KMS-11 (cell line): ENCODE data around the gene EFR3B.

Experiments used
- H2AFZ ChIP-seq: fragments of 200-600 bp; sonication (generic); 2 replicates; pipeline ENCODE4 v1.6.1; 2016; ENCODE audit warnings: antibody characterized with exemption, mixed run types, low read depth
- H3K27ac ChIP-seq: fragments of 200-600 bp; sonication (generic); 2 replicates; pipeline ENCODE4 v1.6.1; 2016; ENCODE audit warnings: mild to moderate bottlenecking, mixed run types
- H3K27me3 ChIP-seq: fragments of 200-600 bp; sonication (generic); 2 replicates; pipeline ENCODE4 v1.6.1; 2017; ENCODE audit warnings: mild to moderate bottlenecking, low read depth, mixed run types, moderate library complexity; ENCODE audit not compliant: insufficient read depth
- H3K36me3 ChIP-seq: fragments of 200-600 bp; sonication (generic); 2 replicates; pipeline ENCODE4 v1.6.1; 2017; ENCODE audit warnings: mild to moderate bottlenecking, mixed run types; ENCODE audit not compliant: insufficient read depth
- H3K4me1 ChIP-seq: fragments of 200-600 bp; sonication (generic); 2 replicates; pipeline ENCODE4 v1.6.1; 2016; ENCODE audit warnings: mild to moderate bottlenecking, low read depth, mixed run types; ENCODE audit not compliant: poor library complexity, severe bottlenecking
- H3K4me2 ChIP-seq: fragments of 200-600 bp; sonication (generic); 2 replicates; pipeline ENCODE4 v1.7.0; 2016; ENCODE audit warnings: mild to moderate bottlenecking, mixed run types
- H3K4me3 ChIP-seq: fragments of 200-600 bp; sonication (generic); IDR thresholded peaks from 2 replicates; pipeline ENCODE4 v1.6.1; 2017; ENCODE audit warnings: low read depth, low read length, mixed read lengths; ENCODE audit not compliant: insufficient read depth
- H3K79me2 ChIP-seq: fragments of 200-600 bp; sonication (generic); 2 replicates; pipeline ENCODE4 v1.6.1; 2016; ENCODE audit warnings: low read depth, mixed run types; ENCODE audit not compliant: insufficient read depth
- H3K9ac ChIP-seq: fragments of 200-600 bp; sonication (generic); 2 replicates; pipeline ENCODE4 v1.6.1; 2016; ENCODE audit warnings: mild to moderate bottlenecking, mixed run types
- H4K20me1 ChIP-seq: fragments of 200-600 bp; sonication (generic); 2 replicates; pipeline ENCODE4 v1.6.1; 2016; ENCODE audit warnings: mild to moderate bottlenecking, mixed run types; ENCODE audit not compliant: insufficient read depth
- CTCF ChIP-seq: fragments of 200-600 bp; sonication (generic); conservative IDR thresholded peaks from 2 replicates; pipeline ENCODE4 v1.6.1; 2017; ENCODE audit warnings: low read depth, mild to moderate bottlenecking, antibody characterized with exemption, low read length, moderate library complexity, mixed read lengths

EFR3B gene

DNA sequence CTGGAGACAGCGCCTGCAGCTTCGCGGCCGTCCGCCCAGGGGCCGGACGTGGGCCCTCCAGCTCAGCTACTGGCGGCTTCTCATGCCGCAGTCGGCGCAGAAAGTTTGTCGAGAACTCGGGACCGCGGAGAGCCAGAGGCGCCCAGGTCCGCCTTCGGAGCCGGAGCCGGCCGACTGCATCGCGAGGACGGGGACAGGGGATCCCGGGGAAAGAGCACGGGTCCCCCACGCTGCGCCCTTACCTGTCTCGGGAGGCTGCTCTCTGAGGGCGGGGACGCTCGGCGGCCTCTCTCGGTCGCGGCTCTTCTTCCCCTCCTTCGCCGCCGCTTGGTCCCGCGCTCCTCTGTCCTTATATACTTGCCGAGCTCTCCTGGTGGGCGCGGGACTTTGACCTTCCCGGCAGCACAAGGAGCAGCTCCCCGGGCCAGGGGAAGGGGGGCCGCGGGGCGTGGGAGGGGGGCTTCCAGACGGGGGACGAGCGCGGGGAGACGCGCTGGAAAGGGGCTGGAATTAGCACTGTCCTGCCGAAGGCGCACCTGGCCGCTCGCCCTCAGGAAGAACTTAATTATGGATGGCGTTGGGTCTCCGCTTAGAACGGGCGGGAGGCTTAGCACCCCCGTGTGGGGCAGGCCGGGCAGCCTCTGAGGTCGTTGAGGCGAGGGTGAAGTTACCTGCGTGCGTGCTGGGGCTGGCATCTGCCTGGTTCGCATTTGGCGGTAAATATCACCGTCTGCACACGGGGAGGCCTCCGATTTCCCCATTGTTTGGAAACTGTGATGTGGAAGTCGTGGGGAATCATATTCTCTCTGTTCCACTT lies 126.6 kb downstream of the EFR3B start, which contains the start of gene POMC:
Gene POMC (minus strand): TSS at position 325 of the 817 bp plus-strand sequence. CDS start 3,808 bp downstream, outside the sequence.
- Histone ChIP-seq H3K4me2 (no peak within 1 kb of the TSS), H3K9ac (no peak within 1 kb of the TSS), H3K36me3 (no peaks in the 10 kb centered on the region), H3K4me1 (no peaks in the 10 kb centered on the region), H2AFZ (no peak within 1 kb of the TSS), H3K79me2 (no peaks in the 10 kb centered on the region), H3K4me3 (no peak within 1 kb of the TSS), H3K27me3 (no peaks in the 10 kb centered on the region; the same call in 1 of the 2 replicates), H3K27ac (no peak within 1 kb of the TSS), H4K20me1 (no peaks in the 10 kb centered on the region)
- TF ChIP-seq CTCF, result no peak

DNA sequence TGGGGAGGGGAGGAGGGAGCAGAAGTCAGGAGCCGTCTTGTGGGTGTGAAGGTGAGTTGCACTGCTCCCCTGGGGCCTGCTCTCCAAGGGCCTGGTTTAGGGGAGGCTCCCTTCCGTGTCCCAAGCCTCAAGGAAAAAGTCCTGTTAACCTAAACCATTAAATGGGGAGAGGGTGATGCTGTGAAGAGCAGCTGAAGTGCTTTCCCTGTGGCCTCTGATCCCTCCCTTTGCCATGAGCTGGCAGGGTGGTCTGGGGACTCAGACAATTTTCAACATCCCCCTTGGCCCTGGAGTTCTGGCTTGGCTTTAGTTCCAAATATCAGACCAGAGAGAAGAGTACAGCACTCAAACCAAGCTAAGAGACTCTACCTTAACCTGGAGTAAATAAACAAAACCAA lies 127.2 kb downstream of the EFR3B start:
- no peak overlapping the region for H2AFZ ChIP-seq
- H3K36me3 ChIP-seq, result no peaks in the 10 kb centered on the region
- no peak overlapping the region for H3K4me2 ChIP-seq
- H3K79me2 ChIP-seq, result no peaks in the 10 kb centered on the region
- TF ChIP-seq CTCF, result no peak
- no peaks in the 10 kb centered on the region for H4K20me1 ChIP-seq
- H3K9ac ChIP-seq, result no peak overlapping the region
- H3K4me3 ChIP-seq, result no peak overlapping the region
- H3K27me3 ChIP-seq, result no peaks in the 10 kb centered on the region; the same call in 1 of the 2 replicates
- H3K27ac ChIP-seq, result no peak overlapping the region
- no peaks in the 10 kb centered on the region for H3K4me1 ChIP-seq

DNA sequence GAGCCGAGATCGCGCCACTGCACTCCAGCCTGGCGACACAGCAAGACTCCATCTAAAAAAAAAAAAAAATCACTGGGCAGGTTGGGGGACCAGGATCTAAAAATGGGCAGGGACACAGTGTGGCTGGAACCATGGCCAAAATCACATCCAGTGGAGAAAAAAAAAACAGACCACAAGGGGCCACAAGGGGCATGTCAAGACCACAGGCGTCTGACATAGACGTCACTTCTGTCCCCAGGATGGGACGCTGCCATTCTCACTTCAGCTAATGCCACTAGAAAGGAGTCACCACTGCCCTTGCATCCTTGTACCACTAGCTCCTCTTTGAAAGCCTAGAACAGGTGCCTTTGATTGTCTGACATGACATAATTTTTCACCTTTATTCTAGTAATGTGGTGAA lies 129.0 kb downstream of the EFR3B start:
- H3K4me3 ChIP-seq, result no peak overlapping the region
- H3K9ac ChIP-seq, result no peak overlapping the region
- H4K20me1 ChIP-seq, result no peaks in the 10 kb centered on the region
- no peak overlapping the region for H3K4me2 ChIP-seq
- H2AFZ ChIP-seq, result no peak overlapping the region
- no peak overlapping the region for H3K27ac ChIP-seq
- no peaks in the 10 kb centered on the region for H3K27me3 ChIP-seq
- H3K36me3 ChIP-seq, result no peaks in the 10 kb centered on the region
- H3K4me1 ChIP-seq, result no peaks in the 10 kb centered on the region
- H3K79me2 ChIP-seq, result no peaks in the 10 kb centered on the region
- TF ChIP-seq CTCF, result no peak

DNA sequence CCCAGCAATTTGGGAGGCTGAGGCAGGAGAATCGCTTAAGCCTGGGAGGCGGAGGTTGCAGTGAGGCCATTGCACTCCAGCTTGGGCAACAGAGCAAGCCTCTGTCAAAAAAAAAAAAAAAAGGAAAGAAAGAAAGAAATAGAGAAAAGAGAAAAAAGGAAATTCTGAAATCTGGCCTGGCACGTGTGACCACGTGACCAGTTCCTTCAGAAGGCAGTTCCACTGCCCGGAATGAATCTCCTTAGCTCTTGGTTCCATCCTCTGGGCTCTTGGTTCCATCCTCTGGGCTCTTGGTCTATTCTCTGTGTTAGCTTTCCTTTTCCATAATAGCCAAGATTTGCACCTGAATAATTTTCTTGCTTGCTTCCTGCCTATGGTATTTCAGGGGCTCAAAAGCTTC lies 131.8 kb downstream of the EFR3B start:
- Histone ChIP-seq H3K27me3 (no peaks in the 10 kb centered on the region), H3K4me1 (no peaks in the 10 kb centered on the region), H4K20me1 (no peaks in the 10 kb centered on the region), H3K4me3 (no peak overlapping the region), H3K27ac (no peak overlapping the region), H3K4me2 (no peak overlapping the region), H3K36me3 (no peaks in the 10 kb centered on the region), H3K79me2 (no peaks in the 10 kb centered on the region), H2AFZ (no peak overlapping the region), H3K9ac (no peak overlapping the region)
- TF ChIP-seq CTCF, result no peak
